HCT116 (cell line): Measurements from ENCODE around the gene CLEC16A. TPM values are rescaled to one million over a fixed set of nuclear protein-coding genes. Genes with fewer than 3 reads are reported as not detected.

Experiments
- ATAC-seq: fragments of 200-7000 bp; cut with Tn5 transposase; 2 replicates; pipeline ENCODE4 v1.9.1; 2020; ENCODE audit warnings: mild to moderate bottlenecking, moderate library complexity
- BruUV-seq: library from RNA; stranded (reverse); fragments of 400-500 nt; replicated peaks from 2 replicates; lab custom pipeline; 2021; lab: Mats Ljungman, UMichigan
- CTCF ChIA-PET: fragments of 300-600 bp; sonication (Branson Sonifier 250); formaldehyde crosslinking; loops from one replicate; lab custom pipeline; 2021; ENCODE audit warnings: antibody characterized with exemption; lab: Charles Lee
- POLR2A ChIA-PET: fragments of 300-600, 350-600 bp; sonication (Branson Sonifier 250); formaldehyde crosslinking; loops from one replicate; lab custom pipeline; 2021; ENCODE audit warnings: antibody characterized with exemption; lab: Charles Lee
- RAD21 ChIA-PET, 2 experiments: fragments of 300-600 bp; sonication (Branson Sonifier 250); formaldehyde crosslinking; loops; one replicate each; lab custom pipeline; 2023; ENCODE audit warnings: low total read pairs in 2 of 2; ENCODE audit not compliant: uncharacterized antibody in 2 of 2, unreplicated experiment in 2 of 2, low non-redundant PET in 1 of 2; lab: Charles Lee
- DNase-seq: peaks from one replicate; pipeline ENCODE4 v3.0.0-alpha.2; 2010; ENCODE audit warnings: low read depth, low spot score
- H2AFZ ChIP-seq: fragments of 200-600 bp; shearing (Covaris generic), sonication (generic); 2 replicates; pipeline ENCODE4 v1.6.1; 2017; ENCODE audit warnings: low read depth, mixed run types, mixed read lengths, antibody characterized with exemption, low read length; ENCODE audit not compliant: poor library complexity, severe bottlenecking
- H3K27ac ChIP-seq: 2 replicates; pipeline ENCODE4 v1.5.1; 2012; ENCODE audit warnings: low read depth, low read length
- H3K27me3 ChIP-seq: fragments of 200-600 bp; sonication (generic); 2 replicates; pipeline ENCODE4 v1.6.1; 2016; ENCODE audit warnings: mixed run types, low read length, mixed read lengths; ENCODE audit not compliant: insufficient read depth
- H3K36me3 ChIP-seq, 2 experiments: fragments of 200-500 bp in 1 of 2; fragments of 200-600 bp in 1 of 2; sonication (Bioruptor generic) in 1 of 2; sonication (generic) in 1 of 2; 2 replicates each; pipeline versions ENCODE4 v1.5.1 to v1.6.1; 2014 to 2016; ENCODE audit warnings: low read length in 2 of 2, inconsistent platforms in 1 of 2, mixed read lengths in 1 of 2, mixed run types in 1 of 2; ENCODE audit not compliant: insufficient read depth in 2 of 2, control insufficient read depth in 1 of 2
- H3K4me1 ChIP-seq, 2 experiments: fragments of 200-600 bp in 1 of 2; sonication (generic) in 1 of 2; 2 replicates each; pipeline versions ENCODE4 v1.5.1 to v1.6.1; 2012 to 2017; ENCODE audit warnings: low read length in 2 of 2, inconsistent platforms in 1 of 2, mild to moderate bottlenecking in 1 of 2, mixed read lengths in 1 of 2, mixed run types in 1 of 2, moderate library complexity in 1 of 2; ENCODE audit not compliant: insufficient read depth in 2 of 2, control insufficient read depth in 1 of 2
- H3K4me2 ChIP-seq: fragments of 200-600 bp; sonication (generic); 2 replicates; pipeline ENCODE4 v1.6.1; 2017; ENCODE audit warnings: mixed run types, low read length, mixed read lengths
- H3K4me3 ChIP-seq, 2 experiments: fragments of 200-600 bp in 1 of 2; sonication (generic) in 1 of 2; replicated peaks in 1 of 2; 2 replicates each; pipeline ENCODE4 v1.5.1; 2011 to 2016; ENCODE audit warnings: low read length in 2 of 2, control low read depth in 1 of 2, low read depth in 1 of 2, mild to moderate bottlenecking in 1 of 2, mixed read lengths in 1 of 2, mixed run types in 1 of 2
- H3K79me2 ChIP-seq: fragments of 200-600 bp; sonication (generic); 2 replicates; pipeline ENCODE4 v1.6.1; 2017; ENCODE audit warnings: mild to moderate bottlenecking, mixed run types, low read length, moderate library complexity, mixed read lengths; ENCODE audit not compliant: insufficient read depth
- H3K9ac ChIP-seq: fragments of 200-600 bp; sonication (generic); 2 replicates; pipeline ENCODE4 v1.6.1; 2016; ENCODE audit warnings: low read length, mixed read lengths
- H3K9me2 ChIP-seq: fragments of 200-600 bp; sonication (generic), shearing (Covaris generic); 2 replicates; pipeline ENCODE4 v1.6.1; 2017; ENCODE audit warnings: mixed run types, mild to moderate bottlenecking, moderate library complexity; ENCODE audit not compliant: insufficient read depth
- H3K9me3 ChIP-seq, 2 experiments: fragments of 200-500 bp in 1 of 2; fragments of 200-600 bp in 1 of 2; sonication (Bioruptor generic) in 1 of 2; sonication (generic) in 1 of 2; 2 replicates each; pipeline ENCODE4 v1.6.1; 2014 to 2017; ENCODE audit warnings: low read length in 2 of 2, mixed read lengths in 2 of 2, inconsistent platforms in 1 of 2, low read depth in 1 of 2, mild to moderate bottlenecking in 1 of 2, mixed run types in 1 of 2, moderate library complexity in 1 of 2; ENCODE audit not compliant: control insufficient read depth in 1 of 2, insufficient read depth in 1 of 2
- H4K20me1 ChIP-seq: fragments of 200-600 bp; sonication (generic), shearing (Covaris generic); 2 replicates; pipeline ENCODE4 v1.6.1; 2017; ENCODE audit warnings: mixed run types, mild to moderate bottlenecking, moderate library complexity; ENCODE audit not compliant: insufficient read depth
- ELF1 ChIP-seq: IDR thresholded peaks from 2 replicates; pipeline ENCODE4 v1.6.1; 2012; ENCODE audit warnings: low read depth, borderline replicate concordance
- EZH2phosphoT487 ChIP-seq: fragments of 200-600 bp; IDR thresholded peaks from 2 replicates; pipeline ENCODE4 v1.6.1; 2018; ENCODE audit warnings: antibody characterized with exemption, borderline replicate concordance
- FOSL1 ChIP-seq: IDR thresholded peaks from 2 replicates; pipeline ENCODE4 v1.6.1; 2012; ENCODE audit warnings: low read depth
- JUND ChIP-seq: IDR thresholded peaks from 2 replicates; pipeline ENCODE4 v1.6.1; 2012
- MAX ChIP-seq: IDR thresholded peaks from 2 replicates; pipeline ENCODE4 v1.6.1; 2012
- POLR2AphosphoS5 ChIP-seq: IDR thresholded peaks from 2 replicates; pipeline ENCODE4 v1.6.1; 2011; ENCODE audit warnings: mild to moderate bottlenecking, low read depth, low read length, moderate library complexity
- REST ChIP-seq: IDR thresholded peaks from 2 replicates; pipeline ENCODE4 v1.6.1; 2012; ENCODE audit warnings: low read depth
- SIN3A ChIP-seq: IDR thresholded peaks from 2 replicates; pipeline ENCODE4 v1.6.1; 2012; ENCODE audit warnings: low read depth
- SRF ChIP-seq: IDR thresholded peaks from 2 replicates; pipeline ENCODE4 v1.6.1; 2012; ENCODE audit warnings: low read depth
- ZBTB33 ChIP-seq: IDR thresholded peaks from 2 replicates; pipeline ENCODE4 v1.6.1; 2011; ENCODE audit warnings: mild to moderate bottlenecking, low read length, moderate library complexity; ENCODE audit not compliant: insufficient replicate concordance; ENCODE audit errors: extremely low read depth
- intact Hi-C: fragments of 100-400 bp; cut with micrococcal nuclease; formaldehyde crosslinking; loops from 2 replicates; pipeline ENCODE4 v1.10.0; 2022
- total RNA-seq: library from RNA; stranded (reverse); gene quantifications from one replicate; pipeline ENCODE4 v1.2.1, GENCODE V29; 2021; ENCODE audit not compliant: unreplicated experiment
- TF ChIP-seq, protein P1 (sequence below): IDR thresholded peaks from 2 replicates; pipeline ENCODE4 v1.6.1; 2012

CLEC16A gene
- total RNA-seq, 1 experiment from 2014 or later: 18.0 TPM

DNA sequence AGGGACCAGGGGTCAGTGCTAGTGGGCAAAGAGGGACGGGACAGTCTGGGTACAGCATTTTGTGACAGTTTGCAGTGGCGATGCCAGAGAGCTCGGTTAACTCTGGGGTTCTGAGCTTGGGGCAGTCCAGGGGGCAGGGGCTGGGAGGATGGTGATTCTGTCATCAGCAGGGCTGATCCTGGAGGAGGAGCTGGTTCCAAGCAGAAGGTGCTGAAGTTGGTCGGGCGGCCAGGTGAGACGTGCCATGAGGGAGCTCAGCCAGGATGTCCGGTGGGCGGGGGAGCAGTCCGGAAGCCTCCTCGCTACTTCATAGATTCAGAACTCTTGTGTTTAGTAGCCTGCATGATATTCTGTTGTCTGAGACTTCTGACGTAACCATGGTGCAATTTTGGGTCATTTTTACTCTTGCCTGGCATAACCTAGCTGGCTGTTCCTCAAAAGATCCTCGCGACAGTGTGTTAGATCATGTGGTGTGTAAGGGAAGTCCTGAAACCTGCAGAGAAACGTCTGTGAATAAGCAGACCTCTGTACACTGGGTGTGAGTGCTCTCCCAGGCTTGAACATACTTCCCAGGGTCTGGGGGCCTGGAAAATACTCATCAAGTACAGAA, 122.0 kb downstream of the CLEC16A start:
- Histone ChIP-seq H3K27ac (no peak overlapping the region), H3K9me2 (no peaks in the 10 kb centered on the region), H3K4me1 (no peaks in the 10 kb centered on the region), H3K27me3 (no peaks in the 10 kb centered on the region), H3K9ac (no peak overlapping the region), H2AFZ (no peak overlapping the region), H4K20me1 (no peaks in the 10 kb centered on the region), H3K4me3 (no peak overlapping the region), H3K79me2 (no peaks in the 10 kb centered on the region), H3K4me2 (no peak overlapping the region), H3K9me3 (no peaks in the 10 kb centered on the region), H3K36me3 (no peaks in the 10 kb centered on the region; a peak in 1 of 4 replicates)
- ChIA-PET CTCF (no interaction called here), POLR2A (no interaction called here), RAD21 (no interaction called here)
- BruUV-seq: no TSS peak
- no peak for DNase-seq
- no peak for TF ChIP-seq SRF
- TF ChIP-seq, protein P1, sequence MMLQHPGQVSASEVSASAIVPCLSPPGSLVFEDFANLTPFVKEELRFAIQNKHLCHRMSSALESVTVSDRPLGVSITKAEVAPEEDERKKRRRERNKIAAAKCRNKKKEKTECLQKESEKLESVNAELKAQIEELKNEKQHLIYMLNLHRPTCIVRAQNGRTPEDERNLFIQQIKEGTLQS: no peak
- TF ChIP-seq REST: no peak
- TF ChIP-seq POLR2AphosphoS5: no peak
- no peak for TF ChIP-seq FOSL1
- no peak for TF ChIP-seq ZBTB33
- TF ChIP-seq SIN3A: no peak
- TF ChIP-seq EZH2phosphoT487: no peak
- no peak for TF ChIP-seq MAX
- no peak for TF ChIP-seq JUND
- no peak for TF ChIP-seq ELF1
- no peak for ATAC-seq
- intact Hi-C loops: no loop called here
